ENCODE results near the gene CAMK2D.

DNA sequence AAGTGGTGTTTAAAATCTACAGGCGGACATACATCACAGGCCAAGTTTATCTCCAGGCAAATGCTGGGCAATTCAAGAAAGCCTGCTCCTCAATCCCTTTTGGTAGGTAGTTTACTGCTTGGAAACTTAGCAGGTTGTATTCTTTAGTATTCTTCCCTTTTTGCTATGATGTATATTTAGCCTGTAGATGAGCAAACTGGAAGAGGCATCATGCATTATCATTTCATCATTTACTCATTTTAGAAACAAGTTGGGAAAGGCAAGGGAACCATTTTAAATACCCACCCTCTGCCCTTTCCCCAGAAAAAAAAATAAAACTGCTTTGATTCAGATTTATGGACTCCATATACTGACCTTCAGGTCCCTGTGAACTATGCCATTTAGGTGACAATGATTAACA lies 213.2 kb downstream of the CAMK2D start:
- TF ChIP-seq, protein P1, sequence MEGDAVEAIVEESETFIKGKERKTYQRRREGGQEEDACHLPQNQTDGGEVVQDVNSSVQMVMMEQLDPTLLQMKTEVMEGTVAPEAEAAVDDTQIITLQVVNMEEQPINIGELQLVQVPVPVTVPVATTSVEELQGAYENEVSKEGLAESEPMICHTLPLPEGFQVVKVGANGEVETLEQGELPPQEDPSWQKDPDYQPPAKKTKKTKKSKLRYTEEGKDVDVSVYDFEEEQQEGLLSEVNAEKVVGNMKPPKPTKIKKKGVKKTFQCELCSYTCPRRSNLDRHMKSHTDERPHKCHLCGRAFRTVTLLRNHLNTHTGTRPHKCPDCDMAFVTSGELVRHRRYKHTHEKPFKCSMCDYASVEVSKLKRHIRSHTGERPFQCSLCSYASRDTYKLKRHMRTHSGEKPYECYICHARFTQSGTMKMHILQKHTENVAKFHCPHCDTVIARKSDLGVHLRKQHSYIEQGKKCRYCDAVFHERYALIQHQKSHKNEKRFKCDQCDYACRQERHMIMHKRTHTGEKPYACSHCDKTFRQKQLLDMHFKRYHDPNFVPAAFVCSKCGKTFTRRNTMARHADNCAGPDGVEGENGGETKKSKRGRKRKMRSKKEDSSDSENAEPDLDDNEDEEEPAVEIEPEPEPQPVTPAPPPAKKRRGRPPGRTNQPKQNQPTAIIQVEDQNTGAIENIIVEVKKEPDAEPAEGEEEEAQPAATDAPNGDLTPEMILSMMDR (IDR thresholded peaks at IDR 0.05): no peak
- TF ChIP-seq POLR2A (IDR thresholded peaks at IDR 0.05): no peak
